NCI-H1436 treated with DMSO at 0.1 percent for 48 hours (cell line): ENCODE measurements around the gene PITPNM1.
"Not testable (repeated sequence)": the region's sequence is repeated elsewhere in the genome, so short reads cannot be mapped to it uniquely, and the experiment has no call there.

ENCODE experiments used
- DNase-seq: peaks from one replicate; lab custom pipeline; 2025; lab: John Stamatoyannopoulos, UW

PITPNM1 gene

DNA sequence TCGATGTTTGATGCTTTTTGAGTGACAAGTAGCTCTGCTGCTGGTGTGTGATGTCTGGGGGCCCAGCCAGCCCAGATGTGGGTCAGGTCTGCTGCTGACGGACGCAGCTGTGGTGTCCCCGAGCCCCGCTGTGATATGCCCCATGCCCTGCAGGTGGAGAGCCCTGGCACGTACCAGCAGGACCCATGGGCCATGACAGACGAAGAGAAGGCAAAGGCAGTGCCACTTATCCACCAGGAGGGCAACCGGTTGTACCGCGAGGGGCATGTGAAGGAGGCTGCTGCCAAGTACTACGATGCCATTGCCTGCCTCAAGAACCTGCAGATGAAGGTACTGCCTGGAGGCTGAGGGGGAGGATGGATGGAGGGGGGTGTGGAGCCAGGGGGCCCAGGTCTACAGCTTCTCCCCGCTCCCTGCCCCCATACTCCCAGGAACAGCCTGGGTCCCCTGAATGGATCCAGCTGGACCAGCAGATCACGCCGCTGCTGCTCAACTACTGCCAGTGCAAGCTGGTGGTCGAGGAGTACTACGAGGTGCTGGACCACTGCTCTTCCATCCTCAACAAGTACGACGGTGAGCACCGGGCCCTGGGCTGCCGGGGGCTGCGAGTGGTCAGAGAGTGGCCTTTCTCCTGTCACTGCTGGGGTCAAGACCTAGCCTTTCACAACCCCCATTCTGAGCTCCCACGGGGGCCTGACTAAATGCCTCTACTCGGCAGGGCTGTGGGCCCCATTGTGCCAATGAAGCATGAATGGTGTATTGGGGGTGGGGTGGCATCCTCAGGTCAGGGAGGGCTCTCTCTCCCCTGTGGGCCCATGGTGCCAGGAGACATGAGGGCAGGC is 15.1 kb downstream of the PITPNM1 start:
- DNase-seq: no peak

- no peak for DNase-seq
These were observed 15.8 kb downstream of the PITPNM1 start for GRCh38 chr11:67489203-67489884.

DNA sequence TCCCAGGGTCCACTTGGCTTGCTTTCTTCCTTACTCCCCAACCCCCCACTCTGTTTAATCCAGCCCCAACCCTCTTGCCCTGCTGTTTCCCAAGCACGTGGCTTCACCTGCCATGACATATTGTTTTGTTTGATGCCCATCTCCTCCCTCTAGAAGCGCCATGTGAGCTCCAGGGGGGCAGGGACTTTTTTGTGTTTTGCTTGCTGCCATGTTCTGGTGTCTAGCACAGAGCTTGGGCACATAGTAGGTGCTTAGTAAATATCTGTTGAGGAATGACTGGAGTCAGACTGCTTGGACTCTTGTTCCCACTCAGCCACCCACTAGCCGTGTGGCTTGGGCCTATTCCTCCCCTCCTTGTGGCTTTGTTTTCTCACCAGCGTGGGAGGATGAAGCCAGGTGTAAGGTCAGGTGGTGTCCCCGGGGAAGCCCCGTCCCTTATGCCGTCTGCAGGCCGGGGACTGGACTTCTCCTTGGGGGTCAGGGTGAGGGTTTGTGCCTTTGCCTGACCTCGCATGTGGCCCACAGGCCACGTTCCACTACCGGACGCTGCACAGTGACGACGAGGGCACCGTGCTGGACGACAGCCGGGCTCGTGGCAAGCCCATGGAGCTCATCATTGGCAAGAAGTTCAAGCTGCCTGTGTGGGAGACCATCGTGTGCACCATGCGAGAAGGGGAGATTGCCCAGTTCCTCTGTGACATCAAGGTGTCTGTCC is 18.5 kb downstream of the PITPNM1 start:
- no peak for DNase-seq

DNA sequence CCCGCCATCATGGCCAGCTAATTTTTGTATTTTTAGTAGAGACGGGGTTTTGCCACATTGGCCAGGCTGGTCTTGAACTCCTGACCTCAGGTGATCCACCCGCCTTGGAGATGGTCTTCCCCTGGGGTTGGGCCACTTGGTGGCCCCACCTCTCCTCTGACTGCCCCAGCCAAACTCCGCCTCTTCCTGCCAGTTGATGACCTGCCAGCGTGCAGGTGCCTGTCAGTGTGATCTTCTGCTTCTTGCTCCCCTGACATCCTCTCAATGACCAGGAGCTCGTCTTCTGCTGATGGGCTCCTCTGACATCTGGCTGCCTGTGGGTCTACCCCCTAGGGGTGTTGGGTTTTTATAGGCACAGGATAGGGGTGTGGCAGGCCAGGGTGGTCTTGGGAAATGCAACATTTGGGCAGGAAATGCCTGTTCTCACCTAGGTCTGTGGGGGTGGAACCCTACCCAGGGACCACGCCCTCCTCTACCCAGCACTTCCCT is 19.2 kb downstream of the PITPNM1 start:
- DNase-seq: not testable (repeated sequence)

- DNase-seq: no peak
These were observed 20.3 kb downstream of the PITPNM1 start for GRCh38 chr11:67484847-67485311.

DNA sequence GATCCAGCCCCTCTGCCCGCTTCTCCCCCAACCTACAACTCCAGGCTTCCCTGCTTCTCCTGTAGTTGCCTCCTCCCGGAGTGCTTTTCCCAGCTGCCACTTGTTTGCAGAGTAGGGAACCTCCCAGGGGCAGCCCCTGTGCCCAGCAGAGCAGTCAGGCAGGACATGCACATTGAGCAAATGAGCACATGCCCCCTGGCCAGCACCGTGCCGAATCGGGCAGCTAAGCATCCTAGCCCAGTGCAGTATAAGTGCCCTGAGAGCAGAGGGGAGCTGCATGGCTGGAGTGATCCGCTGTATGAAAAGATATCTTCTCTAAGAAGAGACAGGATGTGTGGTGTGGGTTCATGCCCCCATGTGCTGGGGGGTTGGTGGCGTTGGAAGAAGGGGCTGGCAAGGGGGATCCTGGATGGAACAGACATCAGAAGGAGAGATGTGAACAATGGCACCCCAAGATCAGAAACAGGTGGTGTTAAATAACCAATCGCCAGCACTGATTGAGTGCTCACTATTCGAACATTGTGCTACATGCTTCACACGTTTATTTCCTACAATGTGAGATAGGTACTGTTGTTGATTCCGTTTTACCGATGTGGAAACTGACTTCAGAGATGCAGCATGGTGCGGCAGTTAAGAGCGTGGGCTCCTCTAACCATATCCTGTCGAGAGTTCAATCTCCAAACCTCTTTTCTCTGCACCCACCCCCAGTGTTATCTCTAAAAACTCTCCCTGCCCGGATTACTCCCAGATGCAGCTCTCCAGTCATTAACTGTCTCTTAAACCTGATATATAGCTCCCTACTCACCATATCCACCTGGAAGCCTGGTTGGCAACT is 21.1 kb downstream of the PITPNM1 start:
- no peak for DNase-seq

- DNase-seq: peak; percentile 80
These were observed 22.1 kb downstream of the PITPNM1 start, which contains the start of gene AIP for GRCh38 chr11:67482827-67483798. AIP (plus strand) TSS chr11:67483026; CDS start chr11:67483159, 133 bp downstream.

GRCh38 chr11:67482275-67482826 is 22.8 kb downstream of the PITPNM1 start:
- no peak for DNase-seq

- not testable (repeated sequence) for DNase-seq
These were observed 27.7 kb downstream of the PITPNM1 start for GRCh38 chr11:67477344-67478050.

GRCh38 chr11:67476692-67477091 is 28.5 kb downstream of the PITPNM1 start:
- DNase-seq: not testable (repeated sequence)

DNA sequence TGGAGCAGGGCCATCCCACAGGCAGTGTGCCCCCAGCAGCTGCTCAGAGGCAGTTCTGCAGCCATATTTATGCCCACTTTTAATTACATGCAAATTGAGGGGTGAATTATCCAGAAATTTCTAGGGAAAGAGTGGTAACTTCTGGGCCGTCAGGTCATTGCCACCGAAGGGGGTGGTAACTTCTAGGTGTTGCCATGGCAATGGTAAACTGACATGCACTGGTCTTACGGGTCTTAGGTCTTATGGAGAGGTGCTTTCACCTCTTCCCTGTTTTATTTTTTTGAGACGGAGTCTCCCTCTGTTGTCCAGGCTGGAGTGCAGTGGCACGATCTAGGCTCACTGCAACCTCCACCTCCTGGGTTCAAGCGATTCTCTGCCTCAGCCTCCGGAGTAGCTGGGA is 32.3 kb downstream of the PITPNM1 start:
- DNase-seq: no peak

DNA sequence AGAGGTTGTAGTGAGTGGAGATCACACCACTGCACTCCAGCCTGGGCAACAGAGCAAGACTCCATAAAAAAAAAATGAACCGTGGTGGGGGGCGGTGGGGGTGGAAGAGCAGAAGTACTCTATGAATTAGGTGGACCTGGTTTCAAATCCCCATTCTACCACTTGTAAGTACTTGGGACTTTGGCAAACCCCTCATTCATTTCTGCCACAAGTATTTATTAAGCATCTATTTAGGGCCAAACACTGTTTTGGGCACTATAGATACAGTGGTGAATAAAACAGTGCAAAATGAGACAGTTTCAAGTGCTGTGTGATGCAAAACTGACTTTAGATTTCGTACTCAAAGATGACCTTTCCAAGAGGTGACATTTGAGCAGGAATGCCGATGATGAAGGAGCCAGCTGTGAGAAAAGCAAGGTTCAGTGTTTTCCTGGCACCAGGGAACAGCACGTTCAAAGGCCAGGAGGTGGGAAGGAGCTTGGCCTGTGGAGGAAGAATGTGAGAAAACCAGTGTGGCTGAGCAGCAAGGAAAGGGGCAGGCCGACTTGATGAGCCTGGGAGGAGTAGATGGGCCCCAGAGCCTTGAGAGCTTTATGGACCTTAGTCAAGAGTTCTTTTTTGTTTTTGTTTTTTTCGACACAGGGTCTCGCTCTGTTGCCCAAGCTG is 34.7 kb downstream of the PITPNM1 start:
- DNase-seq: no peak

DNA sequence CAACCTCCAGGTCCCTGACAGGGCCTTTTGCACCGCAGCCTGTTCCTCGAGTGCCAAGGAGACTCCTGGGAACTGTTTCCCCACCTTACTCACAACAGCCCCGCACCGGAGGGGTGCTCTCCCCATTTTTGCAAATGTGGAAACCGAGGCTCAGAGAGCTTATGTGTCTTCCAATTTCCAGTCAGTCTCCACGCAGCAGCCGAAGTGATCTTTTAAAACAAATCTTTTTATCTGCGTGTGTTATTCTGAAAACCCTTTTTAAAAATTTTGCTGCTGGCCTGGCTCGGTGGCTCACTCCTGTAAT is 35.7 kb downstream of the PITPNM1 start:
- DNase-seq: no peak

- peak; percentile 35 for DNase-seq
These were observed 36.2 kb downstream of the PITPNM1 start, which contains the start of gene TMEM134 for GRCh38 chr11:67468759-67469507. TMEM134 (minus strand) TSS chr11:67469251; CDS start chr11:67469192, 59 bp downstream.

GRCh38 chr11:67468456-67468758 is 36.8 kb downstream of the PITPNM1 start:
- DNase-seq: no peak

- no peak for DNase-seq
These were observed 37.1 kb downstream of the PITPNM1 start for GRCh38 chr11:67468056-67468455.

DNA sequence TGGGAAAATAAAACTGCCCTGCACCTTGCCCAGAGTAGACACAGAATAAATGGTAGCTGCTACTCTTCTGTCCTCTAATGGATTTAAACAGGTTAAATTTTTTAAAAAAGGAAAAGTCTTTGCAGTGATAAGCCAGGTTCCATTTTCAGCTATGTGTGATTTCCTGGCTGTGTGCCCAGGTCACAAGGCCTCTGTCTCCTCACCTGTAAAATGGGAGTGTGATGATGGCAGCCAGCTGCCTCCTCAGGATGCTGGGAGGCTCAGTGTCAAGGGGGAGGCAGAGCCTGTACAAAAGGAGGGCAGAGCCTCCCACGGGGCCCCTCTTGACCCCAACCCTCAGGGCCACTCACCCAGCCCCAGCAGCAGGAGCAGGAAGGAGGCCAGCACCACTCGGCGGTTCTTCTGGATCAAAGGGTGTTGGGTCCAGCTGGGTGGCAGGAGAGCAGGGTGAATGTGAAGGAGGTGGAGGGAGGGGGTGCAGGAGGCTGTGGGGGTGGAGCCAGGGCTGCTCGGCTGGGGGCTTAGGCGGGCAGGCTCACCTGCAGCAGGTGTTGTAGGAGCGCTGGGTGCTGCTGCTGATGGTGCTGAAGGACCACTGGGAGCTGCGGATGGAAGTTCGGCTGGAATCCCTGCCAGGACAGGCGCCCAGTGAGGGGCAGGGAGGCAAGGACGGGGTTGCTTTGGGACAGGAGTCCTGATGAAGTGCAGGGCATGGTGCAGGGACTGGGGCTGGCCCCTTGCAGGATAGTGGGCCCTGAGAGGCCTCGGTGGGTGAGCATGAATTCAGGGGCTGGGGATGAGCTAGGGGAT is 38.0 kb downstream of the PITPNM1 start:
- DNase-seq: no peak
